Hematopoietic multipotent progenitor cell treated with erythropoietin and hydrocortisone succinate and interleukin-3 and kit ligand, for 8 days (in vitro differentiated cells): Measurements from ENCODE around the gene CBLIF.
"Not testable (repeated sequence)": the region's sequence is repeated elsewhere in the genome, so short reads cannot be mapped to it uniquely, and the experiment has no call there.

Experiments used
- DNase-seq: peaks from one replicate; pipeline ENCODE4 v3.0.0-alpha.2; 2015

Gene CBLIF

DNA sequence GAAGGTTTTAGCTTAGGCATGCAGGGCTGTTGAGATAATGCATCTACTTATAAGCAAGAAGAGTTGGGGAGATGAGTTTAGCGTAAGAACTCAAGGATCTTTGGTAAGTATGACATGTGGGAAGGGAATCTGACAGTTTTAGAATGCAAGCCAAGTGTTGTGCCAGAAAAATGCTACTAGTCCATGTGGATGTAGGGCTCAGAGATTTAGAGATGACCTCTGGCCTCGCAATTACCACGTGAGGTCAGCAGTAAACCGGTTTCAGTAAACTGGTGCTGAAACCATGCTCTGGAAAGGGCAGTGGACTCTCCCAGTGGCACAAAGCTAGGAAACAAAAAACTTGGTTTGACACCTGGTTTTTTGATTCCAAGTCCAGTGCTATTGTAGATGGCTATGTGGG lies 53.7 kb downstream of the CBLIF start:
- no peak for DNase-seq

DNA sequence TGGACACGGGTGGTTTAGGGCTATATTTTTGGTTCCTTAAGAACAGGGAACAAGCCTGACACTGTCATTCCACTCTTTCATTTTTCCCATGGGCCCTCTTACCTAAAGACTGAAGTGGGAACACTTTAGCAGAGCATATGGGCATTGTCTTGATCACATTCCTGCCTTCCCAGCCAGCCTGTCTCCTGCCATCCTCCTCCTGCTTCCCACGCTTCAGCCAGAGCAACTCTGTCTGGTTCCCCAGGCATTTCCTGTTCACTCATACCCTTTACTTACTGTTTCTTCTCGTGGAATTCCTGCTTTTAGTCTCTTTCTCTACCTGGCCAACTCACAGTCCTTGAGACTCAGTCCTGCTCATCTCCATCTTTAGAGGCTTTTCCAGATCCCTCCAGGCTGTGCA lies 57.5 kb downstream of the CBLIF start:
- no peak for DNase-seq

DNA sequence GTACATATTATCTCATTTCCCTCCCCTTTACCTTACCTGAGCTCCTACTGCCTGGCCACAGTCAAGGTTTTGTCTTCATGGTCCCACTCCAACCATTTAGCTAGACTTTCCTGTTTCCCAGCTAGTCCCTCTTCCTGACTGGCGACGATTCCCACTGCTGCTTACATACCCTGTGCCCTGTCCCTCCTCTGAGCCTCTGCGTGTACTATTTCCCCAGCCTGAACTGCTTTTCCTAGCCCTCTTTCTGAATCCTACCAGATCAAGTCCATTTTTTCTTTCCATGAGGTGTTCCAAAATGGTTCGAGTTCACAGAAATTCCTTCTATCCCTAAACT lies 58.1 kb downstream of the CBLIF start:
- no peak for DNase-seq

- DNase-seq, result no peak
Observed at GRCh38 chr11:59785818-59786217, 59.5 kb downstream of the CBLIF start.

GRCh38 chr11:59784441-59784840 lies 60.9 kb downstream of the CBLIF start:
- DNase-seq, result not testable (repeated sequence)

- DNase-seq, result no peak
Observed at GRCh38 chr11:59783632-59784090, 61.6 kb downstream of the CBLIF start.

GRCh38 chr11:59782080-59782479 lies 63.2 kb downstream of the CBLIF start:
- DNase-seq, result no peak

GRCh38 chr11:59779487-59779886 lies 65.8 kb downstream of the CBLIF start:
- DNase-seq, result no peak
